Measurements from ENCODE around the gene DYRK1B. TPM values are rescaled to one million over a fixed set of nuclear protein-coding genes. Genes with fewer than 3 reads are reported as not detected.

Gene DYRK1B
- total RNA-seq, 1 donor: 15.5 TPM

DNA sequence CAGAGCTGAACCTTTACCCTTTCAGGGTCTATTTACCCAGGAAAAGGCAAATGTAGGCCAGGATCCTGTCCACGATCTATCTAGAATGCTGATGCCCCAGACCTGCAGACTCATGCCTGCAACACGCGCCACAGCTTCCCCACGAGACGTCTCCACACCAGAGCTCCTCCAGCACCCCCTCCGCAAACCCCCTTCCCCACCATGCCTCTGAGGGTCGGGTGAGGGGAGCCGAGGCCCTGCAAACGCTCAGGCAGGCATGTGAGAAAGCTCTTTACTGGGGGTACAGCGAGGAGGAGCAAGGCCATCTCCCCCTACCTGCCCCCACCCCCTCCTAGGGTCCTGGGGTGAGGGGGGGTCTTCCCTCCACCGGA lies 8.9 kb downstream of the DYRK1B start:
- DNase-seq (ENCODE audit: low read depth): no peak
- no peak overlapping the region for H3K4me3 ChIP-seq (ENCODE audit: low read depth, low read length)

DNA sequence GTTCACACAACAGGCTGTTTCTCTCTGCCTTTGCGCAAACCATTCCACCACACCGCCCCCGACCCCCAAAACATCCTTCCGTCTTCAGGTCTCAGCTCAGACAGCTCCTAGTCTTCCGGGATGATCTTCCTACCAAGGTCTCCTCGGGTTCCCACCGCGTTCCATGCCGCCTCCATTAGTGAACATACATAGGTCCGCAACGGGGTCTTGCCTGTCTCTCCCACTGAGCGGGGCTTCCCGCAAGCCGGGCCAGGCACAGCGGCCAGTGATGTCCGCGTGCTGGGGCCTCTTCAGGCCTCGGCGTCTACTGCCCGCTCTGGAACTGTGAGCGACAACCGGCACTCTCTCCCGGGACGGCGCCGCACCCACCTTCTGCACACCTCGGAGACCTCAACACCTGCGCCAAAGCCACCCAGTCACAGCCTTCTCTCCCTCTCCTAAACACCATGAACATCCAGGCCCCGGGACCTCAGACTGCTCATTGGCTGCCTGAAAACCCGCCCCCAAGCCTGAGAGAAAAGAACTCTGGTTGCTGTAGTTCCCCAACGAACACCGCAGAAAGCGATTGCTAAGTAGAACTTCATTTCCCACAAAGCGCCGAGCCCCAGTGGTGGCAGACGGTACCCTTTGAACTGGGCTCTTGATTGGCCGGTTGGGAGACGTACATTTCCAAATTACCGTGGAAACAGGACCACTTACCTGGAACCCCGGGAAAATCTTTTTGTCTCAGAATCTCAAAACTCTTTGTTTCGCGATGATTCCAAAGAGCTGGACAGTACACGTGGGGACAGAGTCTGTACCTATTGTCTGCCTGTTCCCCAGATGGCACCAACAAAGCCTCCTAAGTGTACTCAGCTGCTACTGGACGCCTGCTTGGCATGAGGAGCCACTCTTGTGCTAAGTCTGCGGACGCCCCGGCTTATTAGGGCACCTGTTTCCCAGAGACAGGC lies 9.5 kb downstream of the DYRK1B start:
- DNase-seq (ENCODE audit: low read depth): peak; percentile 92
- TF ChIP-seq, protein P1, sequence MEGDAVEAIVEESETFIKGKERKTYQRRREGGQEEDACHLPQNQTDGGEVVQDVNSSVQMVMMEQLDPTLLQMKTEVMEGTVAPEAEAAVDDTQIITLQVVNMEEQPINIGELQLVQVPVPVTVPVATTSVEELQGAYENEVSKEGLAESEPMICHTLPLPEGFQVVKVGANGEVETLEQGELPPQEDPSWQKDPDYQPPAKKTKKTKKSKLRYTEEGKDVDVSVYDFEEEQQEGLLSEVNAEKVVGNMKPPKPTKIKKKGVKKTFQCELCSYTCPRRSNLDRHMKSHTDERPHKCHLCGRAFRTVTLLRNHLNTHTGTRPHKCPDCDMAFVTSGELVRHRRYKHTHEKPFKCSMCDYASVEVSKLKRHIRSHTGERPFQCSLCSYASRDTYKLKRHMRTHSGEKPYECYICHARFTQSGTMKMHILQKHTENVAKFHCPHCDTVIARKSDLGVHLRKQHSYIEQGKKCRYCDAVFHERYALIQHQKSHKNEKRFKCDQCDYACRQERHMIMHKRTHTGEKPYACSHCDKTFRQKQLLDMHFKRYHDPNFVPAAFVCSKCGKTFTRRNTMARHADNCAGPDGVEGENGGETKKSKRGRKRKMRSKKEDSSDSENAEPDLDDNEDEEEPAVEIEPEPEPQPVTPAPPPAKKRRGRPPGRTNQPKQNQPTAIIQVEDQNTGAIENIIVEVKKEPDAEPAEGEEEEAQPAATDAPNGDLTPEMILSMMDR (IDR thresholded peaks at IDR 0.05; ENCODE audit: insufficient read depth, low read length): no peak
- peak overlapping the region; percentile 95 for H3K4me3 ChIP-seq (ENCODE audit: low read depth, low read length)

More for the DNA sequence above, 8.9 kb downstream of the DYRK1B start:
- TF ChIP-seq, protein P1 (IDR thresholded peaks at IDR 0.05; ENCODE audit: insufficient read depth, low read length): no peak

DNA sequence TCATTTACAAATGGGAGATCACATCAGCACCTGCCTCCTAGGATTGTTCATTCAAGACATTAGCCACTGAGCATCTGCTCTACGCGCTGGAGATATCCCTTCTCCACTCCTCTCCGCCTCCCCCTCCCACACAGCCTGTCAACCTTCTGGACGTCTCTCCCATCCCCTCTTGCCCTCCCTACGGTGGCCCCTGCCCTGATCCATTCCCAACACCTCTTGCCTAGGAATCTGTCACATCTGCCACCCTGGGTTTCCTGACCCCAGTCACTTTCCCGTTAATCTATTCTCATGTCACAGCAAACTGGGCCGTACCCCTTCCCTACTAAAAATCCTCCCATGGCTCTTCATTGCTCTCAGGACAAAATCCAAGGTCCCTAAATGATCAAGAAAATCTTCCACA lies 10.3 kb downstream of the DYRK1B start:
- DNase-seq (ENCODE audit: low read depth): peak; percentile 2

DNA sequence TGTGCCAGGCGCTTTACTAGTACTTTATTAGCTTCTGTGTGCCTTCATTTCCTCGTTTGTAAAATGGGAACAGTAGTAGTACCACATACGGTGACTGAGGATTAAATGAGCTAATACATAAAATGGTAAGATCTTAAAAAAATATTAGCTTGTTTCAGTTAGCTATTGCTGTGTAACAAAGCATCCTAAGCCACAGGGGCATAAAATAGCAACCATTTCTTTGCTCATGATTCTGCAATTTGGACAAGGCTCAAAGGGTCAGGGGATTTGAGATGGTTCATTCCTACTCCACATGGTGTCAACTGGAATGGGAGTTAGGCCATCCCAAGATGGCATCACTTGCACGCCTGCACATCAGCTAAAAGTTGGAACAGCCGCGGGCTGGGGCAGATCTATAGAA lies 13.3 kb downstream of the DYRK1B start:
- no peak overlapping the region for H3K4me3 ChIP-seq (ENCODE audit: low read depth, low read length)
- TF ChIP-seq, protein P1 (IDR thresholded peaks at IDR 0.05; ENCODE audit: insufficient read depth, low read length): no peak
- DNase-seq (ENCODE audit: low read depth): no peak

More for the DNA sequence above, 10.3 kb downstream of the DYRK1B start:
- TF ChIP-seq, protein P1 (IDR thresholded peaks at IDR 0.05; ENCODE audit: insufficient read depth, low read length): no peak
- H3K4me3 ChIP-seq (ENCODE audit: low read depth, low read length): peak overlapping the region; percentile 95

DNA sequence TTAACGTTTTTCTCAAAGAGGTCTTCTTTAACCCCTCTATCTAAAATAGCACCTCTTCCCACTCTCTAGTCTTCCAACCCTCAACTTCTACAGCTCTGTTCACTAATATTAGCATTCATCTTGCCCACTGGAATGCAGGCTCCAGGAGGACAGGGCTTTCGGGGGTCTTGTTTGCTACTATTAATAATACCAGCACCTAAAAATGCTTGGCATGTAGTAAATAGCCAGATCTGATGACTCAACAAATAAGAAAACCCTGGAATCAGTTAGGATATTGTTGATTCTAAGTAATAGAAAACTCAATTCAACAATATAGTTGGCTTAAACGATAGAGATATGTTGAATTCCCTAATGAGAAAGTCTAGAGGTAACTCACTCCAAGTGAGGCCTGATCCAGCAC lies 14.2 kb downstream of the DYRK1B start:
- H3K4me3 ChIP-seq (ENCODE audit: low read depth, low read length): no peak overlapping the region
- no peak for DNase-seq (ENCODE audit: low read depth)

DNA sequence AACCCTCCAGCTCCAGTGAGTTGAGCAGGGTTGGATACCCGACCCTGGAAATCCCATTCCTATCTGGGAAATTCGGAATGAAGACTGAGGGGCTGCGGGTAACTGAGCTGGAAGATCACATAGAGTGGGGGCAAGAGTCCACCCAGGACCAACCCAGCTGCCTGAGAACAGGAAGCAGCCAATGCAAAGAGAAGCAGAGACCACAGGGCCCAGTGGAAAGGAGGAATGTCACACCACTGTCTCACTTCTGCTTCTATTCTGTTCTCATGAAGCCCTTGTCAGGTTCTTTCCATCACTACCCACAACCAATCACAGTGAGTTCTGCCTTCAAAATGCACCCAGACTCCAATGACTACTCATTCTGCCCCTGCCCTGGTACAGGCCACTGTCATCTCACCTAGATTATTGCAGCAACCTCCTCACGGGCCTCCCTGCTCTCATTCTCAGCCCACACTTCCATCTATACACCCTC lies 15.3 kb downstream of the DYRK1B start:
- TF ChIP-seq, protein P1 (IDR thresholded peaks at IDR 0.05; ENCODE audit: insufficient read depth, low read length): no peak
- no peak for DNase-seq (ENCODE audit: low read depth)

More for the DNA sequence above, 14.2 kb downstream of the DYRK1B start:
- TF ChIP-seq, protein P1 (IDR thresholded peaks at IDR 0.05; ENCODE audit: insufficient read depth, low read length): no peak

More for the DNA sequence above, 15.3 kb downstream of the DYRK1B start:
- H3K4me3 ChIP-seq (ENCODE audit: low read depth, low read length): no peak overlapping the region
